IgD-negative memory B cell (primary cell): Measurements from ENCODE around the gene LRBA. TPM values are rescaled to one million over a fixed set of nuclear protein-coding genes. Genes with fewer than 3 reads are reported as not detected.

ENCODE experiments used
- H3K27ac Mint-ChIP-seq, 3 donors: one replicate each; pipeline ENCODE4 v1.8.0; 2020 to 2022; ENCODE audit warnings: mild to moderate bottlenecking in 3 of 3, mixed read lengths in 3 of 3, moderate library complexity in 1 of 3
- H3K27me3 Mint-ChIP-seq: one replicate; pipeline ENCODE4 v1.8.0; 2021; ENCODE audit warnings: mixed read lengths
- H3K36me3 Mint-ChIP-seq: one replicate; pipeline ENCODE4 v1.8.0; 2020; ENCODE audit warnings: mild to moderate bottlenecking, mixed read lengths
- H3K4me1 Mint-ChIP-seq, 3 donors: one replicate each; pipeline ENCODE4 v1.8.0; 2020 to 2022; ENCODE audit warnings: mixed read lengths in 3 of 3, mild to moderate bottlenecking in 1 of 3
- H3K4me3 Mint-ChIP-seq, 4 donors: one replicate each; pipeline ENCODE4 v1.8.0; 2020 to 2022; ENCODE audit warnings: mild to moderate bottlenecking in 4 of 4, mixed read lengths in 4 of 4, moderate library complexity in 3 of 4
- H3K9me3 Mint-ChIP-seq, 3 donors: one replicate each; pipeline ENCODE4 v1.8.0; 2020 to 2021; ENCODE audit warnings: mixed read lengths in 3 of 3, mild to moderate bottlenecking in 1 of 3
- polyA plus RNA-seq: library from polyadenylated mRNA; unstranded; fragments of 300-500 nt; fragmentation: Illumina TruSeq; gene quantifications from one replicate; pipeline ENCODE4 v1.2.3, GENCODE V29; 2021

Gene LRBA
- polyA plus RNA-seq, 1 donor from 2014 or later, result 15.3 TPM

GRCh38 chr4:150493851-150494250 lies 521.2 kb downstream of the LRBA start:
- Mint-ChIP-seq H3K36me3 (peaks cover 7% of the 10 kb centered on the region), H3K27me3 (no peaks in the 10 kb centered on the region), H3K9me3 (no peaks in the 10 kb centered on the region), H3K4me3 (no peak overlapping the region), H3K4me1 (no peaks in the 10 kb centered on the region), H3K27ac (no peak overlapping the region)

- H3K27ac Mint-ChIP-seq, result no peak overlapping the region
- peaks cover 7% of the 10 kb centered on the region for H3K36me3 Mint-ChIP-seq
- no peaks in the 10 kb centered on the region for H3K9me3 Mint-ChIP-seq
- H3K27me3 Mint-ChIP-seq, result no peaks in the 10 kb centered on the region
- no peaks in the 10 kb centered on the region for H3K4me1 Mint-ChIP-seq
- H3K4me3 Mint-ChIP-seq, result no peak overlapping the region
These were observed 523.7 kb downstream of the LRBA start for GRCh38 chr4:150491132-150492049.

- Mint-ChIP-seq H3K27me3 (no peaks in the 10 kb centered on the region), H3K9me3 (no peaks in the 10 kb centered on the region), H3K27ac (no peak overlapping the region), H3K36me3 (peaks cover 20% of the 10 kb centered on the region), H3K4me3 (no peak overlapping the region), H3K4me1 (no peaks in the 10 kb centered on the region)
These were observed 532.5 kb downstream of the LRBA start for GRCh38 chr4:150482581-150482980.

GRCh38 chr4:150479657-150480056 lies 535.4 kb downstream of the LRBA start:
- H3K4me1 Mint-ChIP-seq, result no peaks in the 10 kb centered on the region
- no peaks in the 10 kb centered on the region for H3K27me3 Mint-ChIP-seq
- H3K4me3 Mint-ChIP-seq, result no peak overlapping the region
- peaks cover 16% of the 10 kb centered on the region for H3K36me3 Mint-ChIP-seq
- H3K9me3 Mint-ChIP-seq, result no peaks in the 10 kb centered on the region
- no peak overlapping the region for H3K27ac Mint-ChIP-seq

GRCh38 chr4:150477869-150478268 lies 537.2 kb downstream of the LRBA start:
- no peak overlapping the region for H3K4me3 Mint-ChIP-seq
- H3K9me3 Mint-ChIP-seq, result no peaks in the 10 kb centered on the region
- no peak overlapping the region for H3K27ac Mint-ChIP-seq
- peaks cover 13% of the 10 kb centered on the region for H3K36me3 Mint-ChIP-seq
- H3K27me3 Mint-ChIP-seq, result no peaks in the 10 kb centered on the region
- no peaks in the 10 kb centered on the region for H3K4me1 Mint-ChIP-seq

GRCh38 chr4:150476776-150477175 lies 538.3 kb downstream of the LRBA start:
- Mint-ChIP-seq H3K36me3 (peaks cover 7% of the 10 kb centered on the region), H3K4me3 (no peak overlapping the region), H3K4me1 (no peaks in the 10 kb centered on the region), H3K27ac (peak overlapping the region in 1 of 3 donors; percentile 18), H3K9me3 (no peaks in the 10 kb centered on the region), H3K27me3 (no peaks in the 10 kb centered on the region)

- no peak overlapping the region for H3K4me3 Mint-ChIP-seq
- H3K27me3 Mint-ChIP-seq, result no peaks in the 10 kb centered on the region
- no peak overlapping the region for H3K27ac Mint-ChIP-seq
- no peaks in the 10 kb centered on the region for H3K9me3 Mint-ChIP-seq
- H3K4me1 Mint-ChIP-seq, result no peaks in the 10 kb centered on the region
- H3K36me3 Mint-ChIP-seq, result peaks cover 11% of the 10 kb centered on the region
These were observed 539.3 kb downstream of the LRBA start for GRCh38 chr4:150475763-150476162.

GRCh38 chr4:150464523-150464922 lies 550.6 kb downstream of the LRBA start:
- H3K9me3 Mint-ChIP-seq, result no peaks in the 10 kb centered on the region
- peak overlapping the region in 1 of 3 donors; percentile 18 for H3K27ac Mint-ChIP-seq
- peaks cover 0 to 2% (median 0%) of the 10 kb centered on the region in 3 donors for H3K4me1 Mint-ChIP-seq
- H3K27me3 Mint-ChIP-seq, result no peaks in the 10 kb centered on the region
- peaks cover 17% of the 10 kb centered on the region for H3K36me3 Mint-ChIP-seq
- no peak overlapping the region for H3K4me3 Mint-ChIP-seq

- no peak overlapping the region for H3K4me3 Mint-ChIP-seq
- H3K27ac Mint-ChIP-seq, result no peak overlapping the region
- peaks cover 15% of the 10 kb centered on the region for H3K36me3 Mint-ChIP-seq
- H3K9me3 Mint-ChIP-seq, result no peaks in the 10 kb centered on the region
- H3K4me1 Mint-ChIP-seq, result peaks cover 0 to 2% (median 0%) of the 10 kb centered on the region in 3 donors
- no peaks in the 10 kb centered on the region for H3K27me3 Mint-ChIP-seq
These were observed 552.3 kb downstream of the LRBA start for GRCh38 chr4:150462743-150463142.

GRCh38 chr4:150461957-150462356 lies 553.1 kb downstream of the LRBA start:
- Mint-ChIP-seq H3K27ac (no peak overlapping the region), H3K27me3 (no peaks in the 10 kb centered on the region), H3K9me3 (no peaks in the 10 kb centered on the region), H3K36me3 (peaks cover 15% of the 10 kb centered on the region), H3K4me1 (peaks cover 0 to 2% (median 0%) of the 10 kb centered on the region in 3 donors), H3K4me3 (no peak overlapping the region)

- no peak overlapping the region for H3K4me3 Mint-ChIP-seq
- H3K27me3 Mint-ChIP-seq, result no peaks in the 10 kb centered on the region
- H3K9me3 Mint-ChIP-seq, result peaks cover 2 to 11% (median 3%) of the 10 kb centered on the region in 3 donors
- H3K27ac Mint-ChIP-seq, result no peak overlapping the region
- H3K36me3 Mint-ChIP-seq, result peaks cover 9% of the 10 kb centered on the region
- H3K4me1 Mint-ChIP-seq, result peaks cover 0 to 2% (median 0%) of the 10 kb centered on the region in 3 donors
These were observed 557.3 kb downstream of the LRBA start for GRCh38 chr4:150457802-150458201.

- H3K4me1 Mint-ChIP-seq, result no peaks in the 10 kb centered on the region
- peaks cover 12% of the 10 kb centered on the region for H3K36me3 Mint-ChIP-seq
- H3K27me3 Mint-ChIP-seq, result no peaks in the 10 kb centered on the region
- H3K4me3 Mint-ChIP-seq, result no peak overlapping the region
- peaks cover 2 to 11% (median 3%) of the 10 kb centered on the region in 3 donors for H3K9me3 Mint-ChIP-seq
- peak overlapping the region in 1 of 3 donors; percentile 59 for H3K27ac Mint-ChIP-seq
These were observed 563.2 kb downstream of the LRBA start for GRCh38 chr4:150451883-150452282.

GRCh38 chr4:150447356-150447755 lies 567.7 kb downstream of the LRBA start:
- no peak overlapping the region for H3K27ac Mint-ChIP-seq
- peaks cover 7% of the 10 kb centered on the region for H3K36me3 Mint-ChIP-seq
- H3K27me3 Mint-ChIP-seq, result no peaks in the 10 kb centered on the region
- no peaks in the 10 kb centered on the region for H3K4me1 Mint-ChIP-seq
- H3K4me3 Mint-ChIP-seq, result no peak overlapping the region
- no peaks in the 10 kb centered on the region for H3K9me3 Mint-ChIP-seq

GRCh38 chr4:150439451-150439933 lies 575.6 kb downstream of the LRBA start:
- H3K4me1 Mint-ChIP-seq, result no peaks in the 10 kb centered on the region
- no peak overlapping the region for H3K4me3 Mint-ChIP-seq
- no peaks in the 10 kb centered on the region for H3K27me3 Mint-ChIP-seq
- H3K27ac Mint-ChIP-seq, result no peak overlapping the region
- H3K9me3 Mint-ChIP-seq, result no peaks in the 10 kb centered on the region
- H3K36me3 Mint-ChIP-seq, result peaks cover 8% of the 10 kb centered on the region

- Mint-ChIP-seq H3K9me3 (no peaks in the 10 kb centered on the region), H3K36me3 (peaks cover 13% of the 10 kb centered on the region), H3K27ac (no peak overlapping the region), H3K4me3 (no peak overlapping the region), H3K4me1 (no peaks in the 10 kb centered on the region), H3K27me3 (no peaks in the 10 kb centered on the region)
These were observed 578.3 kb downstream of the LRBA start for GRCh38 chr4:150436598-150437370.
